ENCODE data around the gene HERC4. TPM values are rescaled to one million over a fixed set of nuclear protein-coding genes. Genes with fewer than 3 reads are reported as not detected.
A peak's percentile ranks its signal among the peaks of the same experiment; 100 is the strongest.

HERC4 gene
- total and polyA plus RNA-seq, 9 of the 15 experiments (the other 6 are each of a cell fraction or from before 2014, with no cell fraction given) = 12.5 to 33.5 (median 22.8) TPM

DNA sequence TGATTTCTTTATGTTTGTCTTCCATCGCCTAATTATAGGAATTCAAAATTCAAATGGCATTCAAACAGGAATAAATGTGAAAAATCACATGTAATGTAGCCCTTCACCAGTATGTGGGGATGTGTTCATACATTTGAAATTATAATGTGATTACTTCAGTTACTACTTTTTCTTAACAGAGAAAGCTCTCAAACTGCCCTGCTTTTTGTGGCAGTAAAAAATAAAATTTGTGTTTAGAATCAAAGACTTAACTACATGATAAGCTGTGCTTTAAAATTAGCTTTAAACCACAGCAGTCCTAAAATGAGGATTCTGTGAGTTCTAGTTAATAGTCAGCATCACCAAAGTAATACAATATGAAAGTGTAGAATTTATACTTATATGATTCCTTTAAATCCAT, 7.8 kb upstream of the HERC4 start:
- Histone ChIP-seq H3K27me3 (ENCODE audit: control insufficient read depth in 2 of 2, insufficient read depth in 2 of 2, low read length in 2 of 2) (no peaks in the 10 kb centered on the region), H3K9me3 (replicated peaks; ENCODE audit: control insufficient read depth, insufficient read depth, low read depth, low read length) (no peaks in the 10 kb centered on the region), H3K79me2 (ENCODE audit: control insufficient read depth, insufficient read depth, low read length) (no peaks in the 10 kb centered on the region), H3K9ac (ENCODE audit: insufficient read depth in 1 of 2, low read depth in 2 of 2, low read length in 2 of 2) (no peak overlapping the region), H3K9me1 (ENCODE audit: control insufficient read depth, insufficient read depth, low read length) (no peaks in the 10 kb centered on the region), H4K20me1 (replicated peaks; ENCODE audit: control insufficient read depth, insufficient read depth, low read length) (no peaks in the 10 kb centered on the region), H3K4me3 (no peak overlapping the region), H3K36me3 (ENCODE audit: control insufficient read depth, insufficient read depth, low read length) (no peaks in the 10 kb centered on the region), H2AFZ (ENCODE audit: low read depth, low read length) (no peak overlapping the region), H3K4me2 (ENCODE audit: insufficient read depth, low read length) (no peak overlapping the region), H3K4me1 (replicated peaks in 1 of 2; ENCODE audit: control insufficient read depth in 2 of 2, insufficient read depth in 2 of 2, low read length in 2 of 2) (no peaks in the 10 kb centered on the region), H3K27ac (ENCODE audit: extremely low read depth, low read depth, low read length) (no peak overlapping the region)
- in situ Hi-C loops (cut with MboI) = no loop called here
- ChIA-PET POLR2A (no interaction called here), CTCF (ENCODE audit: low intra/inter-chr PET ratio) (no interaction called here)
- ATAC-seq (peak; percentile 24; the same call in 1 of the 3 replicates), DNase-seq (ENCODE audit: extremely low read depth in 1 of 4, low spot score in 3 of 4) (no peak), FAIRE-seq (no peak)
- intact Hi-C loops (cut with micrococcal nuclease) = loop anchor here (5.0 kb wide), 1 partner anchor 74 kb away; no protein-coding TSS in a partner anchor
- TF ChIP-seq, protein P1, sequence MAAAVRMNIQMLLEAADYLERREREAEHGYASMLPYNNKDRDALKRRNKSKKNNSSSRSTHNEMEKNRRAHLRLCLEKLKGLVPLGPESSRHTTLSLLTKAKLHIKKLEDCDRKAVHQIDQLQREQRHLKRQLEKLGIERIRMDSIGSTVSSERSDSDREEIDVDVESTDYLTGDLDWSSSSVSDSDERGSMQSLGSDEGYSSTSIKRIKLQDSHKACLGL (CRISPR knock-in tag; IDR thresholded peaks at IDR 0.05; ENCODE audit: borderline replicate concordance, poor library complexity, severe bottlenecking) = no peak
- TF ChIP-seq, protein P2, sequence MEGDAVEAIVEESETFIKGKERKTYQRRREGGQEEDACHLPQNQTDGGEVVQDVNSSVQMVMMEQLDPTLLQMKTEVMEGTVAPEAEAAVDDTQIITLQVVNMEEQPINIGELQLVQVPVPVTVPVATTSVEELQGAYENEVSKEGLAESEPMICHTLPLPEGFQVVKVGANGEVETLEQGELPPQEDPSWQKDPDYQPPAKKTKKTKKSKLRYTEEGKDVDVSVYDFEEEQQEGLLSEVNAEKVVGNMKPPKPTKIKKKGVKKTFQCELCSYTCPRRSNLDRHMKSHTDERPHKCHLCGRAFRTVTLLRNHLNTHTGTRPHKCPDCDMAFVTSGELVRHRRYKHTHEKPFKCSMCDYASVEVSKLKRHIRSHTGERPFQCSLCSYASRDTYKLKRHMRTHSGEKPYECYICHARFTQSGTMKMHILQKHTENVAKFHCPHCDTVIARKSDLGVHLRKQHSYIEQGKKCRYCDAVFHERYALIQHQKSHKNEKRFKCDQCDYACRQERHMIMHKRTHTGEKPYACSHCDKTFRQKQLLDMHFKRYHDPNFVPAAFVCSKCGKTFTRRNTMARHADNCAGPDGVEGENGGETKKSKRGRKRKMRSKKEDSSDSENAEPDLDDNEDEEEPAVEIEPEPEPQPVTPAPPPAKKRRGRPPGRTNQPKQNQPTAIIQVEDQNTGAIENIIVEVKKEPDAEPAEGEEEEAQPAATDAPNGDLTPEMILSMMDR (IDR thresholded peaks at IDR 0.05 in 2 of 3, conservative IDR thresholded peaks at IDR 0.05 in 1 of 3; ENCODE audit: insufficient read depth in 2 of 3, low read depth in 1 of 3, low read length in 3 of 3) = peak in 1 of 3 experiments; percentile 35; a peak in 2 of 6 replicates
- peak; percentile 10 to 44; a peak in 2 of 4 replicates for TF ChIP-seq RAD21 (CRISPR knock-in tag; conservative IDR thresholded peaks at IDR 0.05 in 1 of 2, IDR thresholded peaks at IDR 0.05 in 1 of 2)
- TF ChIP-seq TSC22D4 (tag; IDR thresholded peaks at IDR 0.05) = no peak
- TF ChIP-seq GABPA (tag; conservative IDR thresholded peaks at IDR 0.05; ENCODE audit: low read depth) = no peak
- BruUV-seq (replicated peaks) = no TSS peak
- WGBS (ENCODE audit: insufficient coverage, low coverage, missing lambda C conversion rate) = 20% methylated on average over 1 of the region's 1 CpG
